HuH-7 (cell line): ENCODE results near the gene TACR2.

Source experiments
- DNase-seq: peaks from one replicate; pipeline ENCODE4 v3.0.0; 2011; ENCODE audit warnings: low spot score

Gene TACR2

DNA sequence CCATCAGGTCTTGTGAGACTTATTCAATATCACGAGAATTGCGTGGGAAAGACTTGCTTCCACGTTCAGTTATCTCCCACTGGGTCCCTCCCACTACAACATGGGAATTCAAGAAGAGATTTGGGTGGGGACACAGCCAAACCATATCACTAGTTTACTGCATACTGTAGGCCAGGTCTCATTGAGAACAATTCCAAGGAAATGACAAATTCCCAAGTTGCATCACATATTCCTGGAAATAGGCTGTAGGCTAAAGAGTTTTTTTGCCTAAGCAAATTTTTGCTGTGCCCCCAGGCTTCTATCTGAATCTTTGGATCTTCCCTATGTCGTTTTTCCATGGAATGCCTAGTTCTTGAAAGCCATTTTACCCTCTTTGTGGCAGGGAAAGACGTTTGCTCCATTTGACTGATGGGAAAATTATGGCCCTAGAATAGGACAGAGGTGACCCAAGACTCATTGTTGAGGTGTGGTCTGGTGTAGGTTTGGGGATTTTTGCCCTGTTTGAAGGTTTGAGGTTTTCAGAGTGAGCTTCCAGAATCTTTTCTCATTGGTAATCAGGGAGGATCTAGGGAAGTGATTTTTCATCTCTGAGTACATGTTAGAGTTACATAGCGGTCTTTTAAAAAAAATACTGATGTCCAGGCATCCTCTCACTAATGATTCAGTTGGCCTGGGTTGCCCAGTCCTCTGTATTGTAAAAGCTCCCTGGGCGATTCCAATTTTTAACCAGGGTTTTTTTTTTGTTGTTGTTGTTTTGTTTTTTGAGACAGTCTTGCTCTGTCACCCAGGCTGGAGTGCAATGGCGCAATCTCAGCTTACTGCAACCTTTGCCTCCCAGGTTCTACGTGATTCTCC, 44.4 kb downstream of the TACR2 start:
- DNase-seq: no peak

DNA sequence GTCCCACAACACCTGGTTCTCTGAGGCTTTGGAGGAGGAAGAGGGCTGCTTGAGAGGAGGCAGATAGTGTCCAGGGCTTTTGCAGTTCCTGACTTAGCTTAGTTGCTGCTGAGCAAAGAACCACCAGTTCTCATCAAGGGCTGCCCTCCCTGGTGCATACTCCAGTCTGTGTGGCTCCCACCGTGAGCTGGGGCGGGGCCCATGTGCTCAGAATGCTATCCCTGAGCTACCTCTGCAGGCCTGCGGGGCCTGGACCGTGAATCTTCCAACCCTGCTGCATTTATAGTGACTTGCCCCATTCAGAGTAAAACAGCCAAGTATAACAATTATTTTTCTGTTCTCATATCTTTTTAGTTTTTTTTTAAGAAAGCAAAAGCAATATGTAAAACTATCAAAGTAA, 49.2 kb downstream of the TACR2 start:
- no peak for DNase-seq

DNA sequence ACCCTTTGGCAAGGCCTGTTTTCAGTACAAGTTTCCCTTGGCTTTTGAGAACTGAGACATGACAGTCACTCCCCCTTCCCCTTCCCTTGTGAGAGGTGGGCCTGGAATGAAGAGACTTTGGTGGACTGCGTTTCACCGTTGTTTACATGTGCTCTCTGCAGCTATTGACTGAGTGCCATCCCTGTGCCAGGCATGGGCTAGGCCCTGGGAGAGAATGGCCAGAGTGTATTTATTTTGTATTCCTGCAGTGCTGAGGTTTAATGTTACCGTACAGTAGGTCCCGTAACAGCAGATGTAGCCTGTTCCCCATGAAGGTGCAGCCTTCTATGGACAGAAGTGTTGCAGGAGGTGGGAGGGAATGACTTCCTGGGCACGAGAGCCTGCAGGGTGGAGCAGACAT, 50.0 kb downstream of the TACR2 start:
- DNase-seq: no peak

DNA sequence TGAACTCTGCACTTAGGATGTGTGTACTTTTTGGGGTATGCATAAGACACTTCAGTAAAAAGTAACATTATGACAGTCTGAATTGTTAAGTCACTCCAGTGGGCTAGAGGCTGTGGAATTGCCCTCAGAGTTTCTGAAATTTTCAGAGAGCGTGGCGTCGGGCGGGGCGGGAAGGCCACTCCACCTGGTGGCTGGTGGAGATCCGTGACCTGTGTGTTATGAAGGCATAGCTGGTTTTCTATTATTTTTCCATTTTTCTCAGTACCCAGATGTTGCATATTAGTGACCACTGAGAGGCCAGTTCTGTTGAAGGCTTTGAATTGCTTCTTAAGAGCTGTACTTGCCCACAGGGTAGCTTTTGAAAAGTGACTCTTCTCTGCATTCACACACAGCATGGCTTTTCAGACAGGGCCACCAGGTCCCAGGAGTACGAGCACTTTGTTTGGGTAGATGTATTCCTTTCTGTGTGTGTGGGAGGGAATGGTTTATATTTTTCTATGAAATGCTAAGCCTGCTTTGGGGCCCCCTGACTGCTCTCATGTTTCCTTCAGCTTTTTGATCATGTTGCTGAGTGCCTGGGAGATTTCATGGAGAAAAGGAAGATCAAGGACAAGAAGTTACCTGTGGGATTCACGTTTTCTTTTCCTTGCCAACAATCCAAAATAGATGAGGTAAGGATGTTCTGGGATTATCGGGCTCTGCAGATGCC, 52.3 kb downstream of the TACR2 start:
- no peak for DNase-seq

DNA sequence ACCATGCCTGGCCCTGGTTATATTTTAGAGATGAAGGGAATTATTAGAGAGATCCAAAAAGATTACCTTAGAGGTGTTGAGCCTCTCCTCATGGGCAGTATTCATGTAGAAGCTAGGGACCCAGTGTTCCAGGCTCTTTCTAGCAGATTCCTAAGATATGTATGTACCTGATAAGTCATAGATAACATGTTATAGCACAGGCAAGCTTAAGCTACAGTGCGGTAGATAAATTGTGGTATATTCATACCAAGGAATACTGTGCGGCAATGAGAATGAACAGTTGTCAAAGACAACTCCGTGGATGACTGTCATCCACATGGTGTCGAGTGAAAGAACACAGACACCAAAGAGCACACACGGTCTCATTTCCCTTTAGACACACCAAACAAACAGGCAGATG, 53.1 kb downstream of the TACR2 start:
- no peak for DNase-seq

DNA sequence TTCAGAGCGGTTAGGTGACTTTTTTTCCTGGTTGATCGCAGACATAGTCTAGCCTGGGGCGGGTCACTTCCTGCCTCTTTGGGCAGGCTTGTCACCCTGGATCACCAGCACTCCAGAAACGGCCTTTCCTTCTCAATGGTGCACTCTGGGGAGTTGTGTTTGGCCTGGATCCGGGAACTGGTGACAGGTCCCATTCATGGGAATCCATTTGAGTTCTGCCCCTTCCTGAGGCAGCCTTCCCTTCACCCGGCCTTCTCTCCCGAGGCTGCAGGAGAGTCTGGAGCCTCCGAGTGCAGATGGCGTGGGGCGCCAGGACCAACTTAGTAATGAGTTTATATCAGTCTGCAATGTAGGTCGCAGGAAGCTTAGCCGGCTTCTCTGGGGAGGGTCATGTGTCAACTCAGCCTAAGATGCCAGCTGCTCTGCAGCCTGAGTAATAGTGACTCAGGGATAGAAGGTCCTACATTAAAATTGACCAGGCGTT, 54.2 kb downstream of the TACR2 start:
- DNase-seq: no peak

DNA sequence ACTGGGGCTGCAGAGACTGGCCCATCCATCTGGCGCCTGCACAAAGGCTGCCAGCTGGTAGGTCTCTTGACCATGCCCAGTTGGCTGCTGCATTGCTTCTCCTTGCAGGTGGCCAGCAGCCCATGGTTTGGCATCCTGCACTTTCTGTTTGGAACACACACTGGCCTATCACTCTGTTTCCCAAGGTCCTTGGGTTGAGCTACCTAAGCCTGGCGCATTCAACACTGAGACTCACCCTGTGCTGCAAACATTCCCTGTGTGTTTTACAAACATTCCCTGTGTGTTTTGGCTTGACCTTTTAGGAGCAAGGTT, 55.5 kb downstream of the TACR2 start:
- DNase-seq: no peak

DNA sequence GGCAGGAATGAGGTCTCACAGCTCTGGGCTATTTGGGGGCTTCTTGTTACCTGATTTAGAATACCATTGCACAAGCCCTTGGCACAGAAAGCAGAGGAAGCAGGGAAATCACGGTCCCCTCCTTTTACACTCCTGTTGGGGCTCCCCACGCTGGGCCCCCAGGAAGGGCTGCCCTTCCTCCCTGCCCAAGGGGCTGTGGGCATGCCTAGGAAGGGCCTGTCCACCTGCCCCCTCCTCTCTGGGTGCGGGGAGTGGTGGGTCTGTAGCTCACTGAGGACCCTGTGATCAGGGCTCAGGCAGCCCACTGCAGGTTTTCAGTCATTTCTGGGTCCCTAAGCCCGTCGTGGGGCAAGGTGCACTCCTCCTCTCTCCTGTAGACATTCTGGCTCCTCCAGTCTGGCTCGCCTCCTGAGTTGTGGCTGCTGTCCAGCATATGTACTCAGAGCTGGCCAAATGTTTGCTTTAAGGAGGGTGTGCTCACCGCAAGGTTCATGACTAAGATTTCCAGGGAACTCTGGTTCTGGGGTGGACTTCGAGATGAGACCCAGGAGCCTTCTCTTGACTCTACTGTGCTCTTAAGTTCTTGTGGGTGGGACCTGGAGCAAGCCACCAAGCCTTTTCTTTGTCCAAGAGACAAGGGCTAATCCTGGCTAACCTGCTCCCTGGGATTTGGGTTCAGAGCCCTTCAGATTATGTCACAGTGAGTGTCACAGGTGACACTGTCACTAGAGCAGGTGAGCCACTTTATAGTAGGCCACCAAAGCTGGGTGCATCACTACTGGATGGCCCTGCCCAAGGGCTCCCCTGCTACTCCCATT, 56.0 kb downstream of the TACR2 start:
- DNase-seq: no peak

DNA sequence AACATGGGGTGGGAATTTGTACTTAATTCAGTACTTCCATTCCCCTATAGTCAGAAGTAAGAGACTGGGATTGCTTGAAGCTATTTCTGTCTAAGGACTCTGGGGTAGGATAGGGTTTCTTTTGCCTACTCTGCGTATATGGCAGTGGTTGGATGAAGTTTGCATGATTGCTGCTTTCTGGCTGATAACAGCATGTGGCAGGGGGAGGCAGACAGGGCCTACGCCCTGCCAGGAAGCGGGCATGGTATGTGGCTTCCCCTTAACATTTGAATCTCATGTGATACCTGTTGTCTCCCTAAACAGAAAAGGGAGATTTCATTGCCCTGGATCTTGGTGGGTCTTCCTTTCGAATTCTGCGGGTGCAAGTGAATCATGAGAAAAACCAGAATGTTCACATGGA, 57.1 kb downstream of the TACR2 start:
- DNase-seq: no peak

DNA sequence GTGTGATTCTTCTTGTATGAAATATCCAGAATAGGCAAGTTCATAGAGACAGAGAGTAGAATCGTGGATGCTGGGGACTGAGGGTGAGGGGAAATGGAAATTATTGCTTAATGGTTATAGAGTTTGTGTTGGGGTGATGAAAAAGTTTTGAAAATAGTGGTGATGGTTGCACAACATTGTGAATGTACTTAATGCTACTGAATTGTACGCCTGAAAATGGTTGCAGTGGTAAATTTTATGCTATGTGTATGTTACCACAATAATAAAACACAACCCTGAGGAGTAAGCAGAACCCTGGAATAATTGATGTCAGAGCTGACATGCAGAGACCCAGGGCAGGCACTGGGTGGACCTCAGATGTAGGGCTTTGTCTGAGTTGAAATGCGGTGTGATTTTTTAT, 57.6 kb downstream of the TACR2 start:
- DNase-seq: no peak

DNA sequence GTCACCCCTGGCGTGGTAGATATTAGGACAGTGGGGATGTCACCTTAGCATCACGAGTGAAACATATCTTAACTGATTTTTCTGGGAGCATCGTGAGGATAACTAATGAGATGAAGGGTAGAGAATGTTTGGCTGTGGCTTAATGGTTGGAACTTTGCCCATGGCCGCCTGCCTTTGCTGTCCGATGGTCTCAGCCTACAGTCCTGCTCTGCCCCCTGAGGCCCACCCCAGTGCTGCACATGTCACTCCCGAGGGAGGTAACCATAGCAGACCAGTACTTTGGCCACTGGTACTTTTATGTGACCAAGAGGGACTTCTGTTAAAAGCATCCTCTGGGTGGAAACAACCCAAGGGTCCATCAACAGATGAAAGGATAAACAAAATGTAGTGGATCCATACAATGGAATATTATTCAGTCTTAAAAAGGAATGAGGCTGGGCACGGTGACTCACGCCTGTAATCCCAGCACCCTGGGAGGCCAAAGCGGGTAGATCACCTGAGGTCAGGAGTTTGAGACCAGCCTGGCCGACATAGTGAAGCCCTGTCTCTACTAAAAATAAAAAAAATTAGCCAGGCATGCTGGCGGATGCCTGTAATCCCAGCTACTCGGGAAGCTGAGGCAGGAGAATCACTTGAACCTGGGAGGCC, 58.4 kb downstream of the TACR2 start:
- DNase-seq: no peak

DNA sequence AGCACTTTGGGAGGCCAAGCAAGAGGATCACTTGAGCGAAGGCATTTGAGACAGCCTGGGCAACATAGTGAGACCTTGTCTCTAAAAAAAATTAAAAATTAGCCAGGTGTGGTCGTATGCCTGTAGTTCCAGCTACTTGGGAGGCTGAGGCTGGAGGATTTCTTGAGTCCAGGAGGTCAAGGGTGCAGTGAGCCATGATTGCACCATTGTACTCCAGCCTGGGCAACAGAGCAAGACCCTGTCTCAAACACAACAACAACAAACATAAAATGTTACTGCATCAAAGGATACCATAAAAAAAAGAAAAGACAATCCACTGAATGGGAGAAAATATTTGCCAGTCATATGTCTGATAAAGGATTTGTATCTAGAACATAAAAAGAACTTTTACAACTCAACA, 60.5 kb downstream of the TACR2 start:
- no peak for DNase-seq

DNA sequence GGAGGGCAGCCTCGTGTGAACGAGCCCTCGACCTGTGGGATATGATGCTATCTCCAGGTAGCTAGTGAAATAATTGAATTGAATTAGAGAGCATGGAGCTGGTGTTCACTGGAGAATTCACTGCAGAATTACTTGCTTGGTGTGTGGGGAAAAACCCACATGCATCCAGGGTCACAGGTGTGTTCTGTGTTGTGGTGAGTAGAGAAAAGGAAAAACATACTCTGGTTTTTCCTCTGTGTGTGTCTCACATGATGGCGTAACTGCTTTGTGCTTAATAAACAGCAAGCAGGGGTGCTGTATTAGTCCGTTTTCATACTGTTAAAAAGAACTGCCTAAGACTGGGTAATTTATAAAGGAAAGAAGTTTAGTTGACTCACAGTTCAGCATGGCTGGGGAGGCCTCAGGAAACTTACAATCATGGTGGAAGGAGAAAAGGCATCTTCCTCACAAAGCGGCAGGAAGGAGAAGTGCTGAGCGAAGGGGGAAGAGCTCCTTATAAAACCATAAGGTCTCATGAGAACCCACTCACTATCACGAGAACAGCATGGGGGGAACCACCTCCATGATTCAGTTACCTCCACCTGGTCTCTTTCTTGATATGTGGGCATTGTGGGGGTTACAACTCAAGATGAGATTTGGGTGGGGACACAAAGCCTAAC, 62.6 kb downstream of the TACR2 start:
- DNase-seq: no peak
